NCI-H2196 (cell line): ENCODE measurements around the gene SEC14L5.
A peak's percentile ranks its signal among the peaks of the same experiment; 100 is the strongest.

Experiments used
- DNase-seq: peaks from one replicate; lab custom pipeline; 2025; ENCODE audit not compliant: unreplicated experiment; lab: John Stamatoyannopoulos, UW

The SEC14L5 gene

GRCh38 chr16:4957720-4958509 is at the start of gene SEC14L5:
Gene SEC14L5, plus strand, starts transcription at chr16:4958330. Its CDS starts 994 bp downstream, at chr16:4959324.
- DNase-seq, result peak; percentile 98

- DNase-seq, result no peak
Observed at GRCh38 chr16:4908854-4909401, 49.2 kb upstream of the SEC14L5 start.

- DNase-seq, result no peak
Observed at GRCh38 chr16:4909825-4910224, 48.3 kb upstream of the SEC14L5 start.

GRCh38 chr16:4910828-4911227 is 47.3 kb upstream of the SEC14L5 start:
- DNase-seq, result no peak

- no peak for DNase-seq
Observed at GRCh38 chr16:4911970-4912386, 46.2 kb upstream of the SEC14L5 start.

- DNase-seq, result no peak
Observed at GRCh38 chr16:4913130-4913773, 44.9 kb upstream of the SEC14L5 start.

GRCh38 chr16:4913774-4914525 is 44.2 kb upstream of the SEC14L5 start:
- no peak for DNase-seq

- DNase-seq, result no peak
Observed at GRCh38 chr16:4914528-4915225, 43.5 kb upstream of the SEC14L5 start.

GRCh38 chr16:4915226-4915761 is 42.8 kb upstream of the SEC14L5 start:
- DNase-seq, result no peak

GRCh38 chr16:4917117-4917516 is 41.0 kb upstream of the SEC14L5 start:
- no peak for DNase-seq

GRCh38 chr16:4918781-4919251 is 39.3 kb upstream of the SEC14L5 start:
- no peak for DNase-seq

- DNase-seq, result no peak
Observed at GRCh38 chr16:4920826-4921225, 37.3 kb upstream of the SEC14L5 start.

- no peak for DNase-seq
Observed at GRCh38 chr16:4922721-4923342, 35.3 kb upstream of the SEC14L5 start.

- DNase-seq, result no peak
Observed at GRCh38 chr16:4923853-4924252, 34.3 kb upstream of the SEC14L5 start.

GRCh38 chr16:4924593-4925292 is 33.4 kb upstream of the SEC14L5 start:
- no peak for DNase-seq

GRCh38 chr16:4925293-4925607 is 32.9 kb upstream of the SEC14L5 start:
- DNase-seq, result peak; percentile 54

GRCh38 chr16:4925791-4926190 is 32.3 kb upstream of the SEC14L5 start:
- no peak for DNase-seq

- no peak for DNase-seq
Observed at GRCh38 chr16:4926928-4927327, 31.2 kb upstream of the SEC14L5 start.

GRCh38 chr16:4927661-4928060 is 30.5 kb upstream of the SEC14L5 start:
- no peak for DNase-seq

GRCh38 chr16:4928227-4928626 is 29.9 kb upstream of the SEC14L5 start:
- DNase-seq, result no peak
